Suprapubic skin (tissue), 4 donors: ENCODE results near the gene ACTBL2. TPM values are rescaled to one million over a fixed set of nuclear protein-coding genes. Genes with fewer than 3 reads are reported as not detected.
"Not testable (repeated sequence)": the region's sequence is repeated elsewhere in the genome, so short reads cannot be mapped to it uniquely, and the experiment has no call there.

Experiments
- DNase-seq, 2 donors: peaks; one replicate each; pipeline ENCODE4 v3.0.0-alpha.2; 2019; ENCODE audit warnings: low spot score in 2 of 2
- H3K27ac ChIP-seq: fragments of 200-600 bp; sonication (generic); one replicate; pipeline ENCODE4 v1.5.1; 2019
- H3K27me3 ChIP-seq: fragments of 200-600 bp; sonication (generic); one replicate; pipeline ENCODE4 v1.5.1; 2019
- H3K36me3 ChIP-seq: fragments of 200-600 bp; sonication (generic); one replicate; pipeline ENCODE4 v1.5.1; 2019
- H3K4me1 ChIP-seq: fragments of 200-600 bp; sonication (generic); one replicate; pipeline ENCODE4 v1.5.1; 2019
- H3K4me3 ChIP-seq: fragments of 200-600 bp; sonication (generic); one replicate; pipeline ENCODE4 v1.5.1; 2019; ENCODE audit warnings: mild to moderate bottlenecking
- H3K9me3 ChIP-seq: fragments of 200-600 bp; sonication (generic); one replicate; pipeline ENCODE4 v1.5.1; 2019
- CTCF ChIP-seq, 2 donors: fragments of 200-600 bp in 1 of 2; fragments of 450-650 bp in 1 of 2; sonication (generic) in 1 of 2; IDR thresholded peaks; one replicate each; pipeline ENCODE4 v1.5.1; 2016 to 2019; ENCODE audit warnings: antibody characterized with exemption in 2 of 2, mild to moderate bottlenecking in 1 of 2, moderate library complexity in 1 of 2
- EP300 ChIP-seq: sonication (generic); formaldehyde crosslinking; IDR thresholded peaks from one replicate; pipeline ENCODE4 v1.6.1; 2017; ENCODE audit warnings: antibody characterized with exemption
- POLR2A ChIP-seq, 2 donors: fragments of 450-650 bp; IDR thresholded peaks; one replicate each; pipeline ENCODE4 v1.6.1; 2017; ENCODE audit warnings: antibody characterized with exemption in 2 of 2, mild to moderate bottlenecking in 2 of 2, moderate library complexity in 2 of 2
- POLR2AphosphoS5 ChIP-seq, 3 donors: sonication (generic); formaldehyde crosslinking; IDR thresholded peaks; one replicate each; pipeline ENCODE4 v1.6.1; 2017; ENCODE audit warnings: antibody characterized with exemption in 3 of 3
- WGBS: methylation state at CpG from one replicate; pipeline ENCODE4 v1.1.5; 2018; 5-methylcytosine and 5-hydroxymethylcytosine counted together
- total RNA-seq, 4 donors: library from RNA; depleted of rRNA; stranded (reverse); fragments of >200 nt; gene quantifications; one replicate each; pipeline ENCODE4 v1.1.0, GENCODE V29; 2016

ACTBL2 gene
- 1 to 10 TPM in 3 of 4 donors, not detected in 1; 1.0 to 4.8 (median 1.6) TPM for total RNA-seq

DNA sequence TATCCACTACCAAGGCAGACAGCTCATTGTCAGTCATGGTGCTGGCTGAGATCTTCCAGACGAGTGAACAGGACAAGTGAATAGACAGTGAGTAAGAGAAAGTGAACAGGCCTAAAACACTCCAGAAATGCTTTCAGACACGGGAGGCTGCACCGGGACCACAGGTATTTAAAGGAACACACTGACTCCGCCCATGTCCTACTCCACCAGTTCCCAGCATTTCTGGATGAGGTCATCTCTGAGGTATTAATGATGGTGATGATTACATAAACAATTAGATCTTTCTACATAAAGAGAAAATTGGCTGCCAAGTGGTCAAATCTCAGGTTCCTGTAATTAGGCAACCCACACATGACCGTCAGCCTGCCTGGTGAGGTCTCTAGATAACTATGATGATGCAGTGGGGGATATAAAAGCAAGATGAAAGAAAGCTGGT, at the start of gene ACTBL2:
ACTBL2 (minus strand) TSS at position 141 of the 436 bp plus-strand sequence; CDS start at position 37, 104 bp downstream.
- H3K4me3 ChIP-seq = no peak within 1 kb of the TSS
- H3K4me1 ChIP-seq = no peaks in the 10 kb centered on the region
- no peaks in the 10 kb centered on the region for H3K9me3 ChIP-seq
- 73% methylated on average over 5 of the region's 5 CpGs for WGBS
- H3K27ac ChIP-seq = no peak within 1 kb of the TSS
- no peaks in the 10 kb centered on the region for H3K36me3 ChIP-seq
- DNase-seq = no peak
- TF ChIP-seq CTCF (IDR thresholded peaks at IDR 0.05) = no peak
- H3K27me3 ChIP-seq = no peaks in the 10 kb centered on the region

GRCh38 chr5:57531333-57531732, 48.7 kb upstream of the ACTBL2 start:
- Histone ChIP-seq H3K36me3 (no peaks in the 10 kb centered on the region), H3K4me1 (no peaks in the 10 kb centered on the region), H3K27me3 (no peaks in the 10 kb centered on the region), H3K9me3 (no peaks in the 10 kb centered on the region), H3K4me3 (no peak overlapping the region), H3K27ac (no peak overlapping the region)
- no peak for DNase-seq
- 68% methylated on average over 1 of the region's 1 CpG for WGBS
- no peak for TF ChIP-seq POLR2A (IDR thresholded peaks at IDR 0.05)
- no peak for TF ChIP-seq CTCF (IDR thresholded peaks at IDR 0.05)
- TF ChIP-seq EP300 = no peak
- no peak for TF ChIP-seq POLR2AphosphoS5 (IDR thresholded peaks at IDR 0.05)

GRCh38 chr5:57529864-57530263, 47.3 kb upstream of the ACTBL2 start:
- Histone ChIP-seq H3K36me3 (no peaks in the 10 kb centered on the region), H3K27me3 (no peaks in the 10 kb centered on the region), H3K9me3 (no peaks in the 10 kb centered on the region), H3K4me3 (no peak overlapping the region), H3K27ac (no peak overlapping the region), H3K4me1 (no peaks in the 10 kb centered on the region)
- no peak for DNase-seq
- 88% methylated on average over 4 of the region's 4 CpGs for WGBS
- TF ChIP-seq POLR2A (IDR thresholded peaks at IDR 0.05) = no peak
- no peak for TF ChIP-seq EP300
- TF ChIP-seq CTCF (IDR thresholded peaks at IDR 0.05) = no peak
- TF ChIP-seq POLR2AphosphoS5 (IDR thresholded peaks at IDR 0.05) = no peak

GRCh38 chr5:57527870-57528269, 45.3 kb upstream of the ACTBL2 start:
- no peak overlapping the region for H3K27ac ChIP-seq
- no peaks in the 10 kb centered on the region for H3K4me1 ChIP-seq
- H3K27me3 ChIP-seq = no peaks in the 10 kb centered on the region
- TF ChIP-seq POLR2A (IDR thresholded peaks at IDR 0.05) (no peak), CTCF (IDR thresholded peaks at IDR 0.05) (no peak), EP300 (no peak), POLR2AphosphoS5 (IDR thresholded peaks at IDR 0.05) (no peak)
- H3K9me3 ChIP-seq = no peaks in the 10 kb centered on the region
- H3K36me3 ChIP-seq = no peaks in the 10 kb centered on the region
- WGBS = 87% methylated on average over 4 of the region's 4 CpGs
- H3K4me3 ChIP-seq = no peak overlapping the region
- DNase-seq = no peak

- H3K36me3 ChIP-seq = no peaks in the 10 kb centered on the region
- 72% methylated on average over 6 of the region's 6 CpGs for WGBS
- no peaks in the 10 kb centered on the region for H3K27me3 ChIP-seq
- no peaks in the 10 kb centered on the region for H3K9me3 ChIP-seq
- TF ChIP-seq POLR2A (IDR thresholded peaks at IDR 0.05) (no peak), CTCF (IDR thresholded peaks at IDR 0.05) (no peak), EP300 (no peak), POLR2AphosphoS5 (IDR thresholded peaks at IDR 0.05) (no peak)
- DNase-seq = no peak
- H3K4me3 ChIP-seq = no peak overlapping the region
- no peaks in the 10 kb centered on the region for H3K4me1 ChIP-seq
- no peak overlapping the region for H3K27ac ChIP-seq
Observed at GRCh38 chr5:57524348-57525060, 41.9 kb upstream of the ACTBL2 start.

DNA sequence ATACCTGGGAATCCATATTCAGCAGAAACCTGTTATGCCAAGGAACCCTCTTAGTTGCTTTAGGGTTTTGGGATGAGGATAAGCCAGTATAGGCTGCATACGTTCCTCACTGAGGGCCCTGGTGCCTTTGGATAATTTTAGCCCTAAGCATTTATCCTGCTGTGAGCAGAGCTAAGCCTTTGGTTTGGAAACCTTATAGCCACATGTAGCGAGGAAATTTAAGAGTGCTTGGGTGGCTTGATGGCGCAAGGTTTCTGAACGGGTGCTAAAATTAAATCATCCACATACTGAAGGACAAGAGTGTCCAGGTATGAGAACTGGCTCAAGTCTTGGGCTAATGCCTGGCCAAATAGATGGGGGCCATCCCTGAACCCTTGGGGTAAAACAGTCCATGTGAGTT, 39.9 kb upstream of the ACTBL2 start:
- H3K4me3 ChIP-seq, H3K4me1 ChIP-seq: not testable (repeated sequence)

GRCh38 chr5:57518415-57518814, 35.8 kb upstream of the ACTBL2 start:
- WGBS = 87% methylated on average over 8 of the region's 17 CpGs
- DNase-seq, H3K4me1 ChIP-seq, H3K27ac ChIP-seq, H3K27me3 ChIP-seq, H3K36me3 ChIP-seq, H3K9me3 ChIP-seq, H3K4me3 ChIP-seq: not testable (repeated sequence)

More for the DNA sequence above, 39.9 kb upstream of the ACTBL2 start:
- H3K27me3 ChIP-seq, DNase-seq, H3K27ac ChIP-seq, H3K36me3 ChIP-seq, H3K9me3 ChIP-seq: not testable (repeated sequence)
- 97% methylated on average over 4 of the region's 4 CpGs for WGBS
